Esophagus muscularis mucosa (tissue), 4 donors: ENCODE data around the gene LDB3. TPM values are rescaled to one million over a fixed set of nuclear protein-coding genes. Genes with fewer than 3 reads are reported as not detected.

Source experiments
- DNase-seq: peaks from one replicate; pipeline ENCODE4 v3.0.0-alpha.2; 2017; ENCODE audit errors: extremely low spot score
- H3K27ac ChIP-seq, 4 donors: fragments of 200-600 bp; sonication (generic); replicated peaks in 1 of 4; 1 replicate in 3 of 4; 2 replicates in 1 of 4; pipeline ENCODE4 v1.5.1; 2016 to 2019; ENCODE audit warnings: mild to moderate bottlenecking in 1 of 4
- H3K27me3 ChIP-seq, 4 donors: fragments of 200-600 bp; sonication (generic); one replicate each; pipeline versions ENCODE4 v1.5.1 to v1.6.0; 2016 to 2019
- H3K36me3 ChIP-seq, 4 donors: fragments of 200-600 bp; sonication (generic); one replicate each; pipeline ENCODE4 v1.5.1; 2016 to 2019
- H3K4me1 ChIP-seq, 4 donors: fragments of 200-600 bp; sonication (generic); one replicate each; pipeline ENCODE4 v1.5.1; 2016 to 2019
- H3K4me3 ChIP-seq, 4 donors: fragments of 200-600 bp; sonication (generic); 1 replicate in 2 of 4; 2 replicates in 2 of 4; pipeline ENCODE4 v1.5.1; 2016 to 2019; ENCODE audit warnings: mild to moderate bottlenecking in 4 of 4, moderate library complexity in 1 of 4
- H3K9me3 ChIP-seq, 4 donors: fragments of 200-600 bp; sonication (generic); 1 replicate in 3 of 4; 2 replicates in 1 of 4; pipeline ENCODE4 v1.5.1; 2016 to 2019
- EP300 ChIP-seq: sonication (generic); formaldehyde crosslinking; IDR thresholded peaks from one replicate; pipeline ENCODE4 v1.6.1; 2017; ENCODE audit warnings: antibody characterized with exemption
- POLR2A ChIP-seq: fragments of 450-650 bp; IDR thresholded peaks from one replicate; pipeline ENCODE4 v1.6.1; 2017; ENCODE audit warnings: antibody characterized with exemption, moderate library complexity, mild to moderate bottlenecking, low read depth
- POLR2AphosphoS5 ChIP-seq, 2 donors: sonication (generic); formaldehyde crosslinking; IDR thresholded peaks; one replicate each; pipeline ENCODE4 v1.6.1; 2017; ENCODE audit warnings: antibody characterized with exemption in 2 of 2
- WGBS: methylation state at CpG from one replicate; pipeline ENCODE4 v1.1.5; 2018; 5-methylcytosine and 5-hydroxymethylcytosine counted together
- intact Hi-C: fragments of 100-400 bp; cut with DNase I; formaldehyde crosslinking; loops from one replicate; pipeline ENCODE4 v1.15.1; 2023
- total RNA-seq, 4 donors: library from RNA; depleted of rRNA; stranded (reverse); fragments of >200 nt; gene quantifications; one replicate each; pipeline versions ENCODE4 v1.1.0 to v1.2.1, GENCODE V29; 2016
- TF ChIP-seq, protein P1 (sequence below), 3 experiments: fragments of 200-600 bp in 2 of 3; fragments of 450-650 bp in 1 of 3; sonication (generic) in 2 of 3; IDR thresholded peaks; one replicate each; pipeline ENCODE4 v1.5.1; 2017 to 2019; ENCODE audit warnings: antibody characterized with exemption in 3 of 3, mild to moderate bottlenecking in 2 of 3, moderate library complexity in 1 of 3

The LDB3 gene
- total RNA-seq, 4 donors from 2014 or later, result 12.6 to 42.3 (median 21.6) TPM

DNA sequence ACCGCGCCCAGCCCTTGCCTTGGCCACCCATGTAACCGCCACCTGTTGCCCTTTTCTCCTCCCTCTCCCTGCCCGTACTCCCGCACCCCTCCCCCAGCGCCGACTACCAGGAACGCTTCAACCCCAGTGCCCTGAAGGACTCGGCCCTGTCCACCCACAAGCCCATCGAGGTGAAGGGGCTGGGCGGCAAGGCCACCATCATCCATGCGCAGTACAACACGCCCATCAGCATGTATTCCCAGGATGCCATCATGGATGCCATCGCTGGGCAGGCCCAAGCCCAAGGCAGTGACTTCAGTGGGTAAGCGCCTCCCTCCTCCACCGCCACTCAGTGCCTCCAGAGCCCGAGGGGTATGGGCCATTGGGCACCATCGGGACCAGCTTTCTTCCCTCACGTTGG lies 18.7 kb downstream of the LDB3 start:
- TF ChIP-seq POLR2AphosphoS5 (IDR thresholded peaks at IDR 0.05) (no peak), POLR2A (no peak), EP300 (no peak)
- TF ChIP-seq, protein P1, sequence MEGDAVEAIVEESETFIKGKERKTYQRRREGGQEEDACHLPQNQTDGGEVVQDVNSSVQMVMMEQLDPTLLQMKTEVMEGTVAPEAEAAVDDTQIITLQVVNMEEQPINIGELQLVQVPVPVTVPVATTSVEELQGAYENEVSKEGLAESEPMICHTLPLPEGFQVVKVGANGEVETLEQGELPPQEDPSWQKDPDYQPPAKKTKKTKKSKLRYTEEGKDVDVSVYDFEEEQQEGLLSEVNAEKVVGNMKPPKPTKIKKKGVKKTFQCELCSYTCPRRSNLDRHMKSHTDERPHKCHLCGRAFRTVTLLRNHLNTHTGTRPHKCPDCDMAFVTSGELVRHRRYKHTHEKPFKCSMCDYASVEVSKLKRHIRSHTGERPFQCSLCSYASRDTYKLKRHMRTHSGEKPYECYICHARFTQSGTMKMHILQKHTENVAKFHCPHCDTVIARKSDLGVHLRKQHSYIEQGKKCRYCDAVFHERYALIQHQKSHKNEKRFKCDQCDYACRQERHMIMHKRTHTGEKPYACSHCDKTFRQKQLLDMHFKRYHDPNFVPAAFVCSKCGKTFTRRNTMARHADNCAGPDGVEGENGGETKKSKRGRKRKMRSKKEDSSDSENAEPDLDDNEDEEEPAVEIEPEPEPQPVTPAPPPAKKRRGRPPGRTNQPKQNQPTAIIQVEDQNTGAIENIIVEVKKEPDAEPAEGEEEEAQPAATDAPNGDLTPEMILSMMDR (IDR thresholded peaks at IDR 0.05), result no peak

DNA sequence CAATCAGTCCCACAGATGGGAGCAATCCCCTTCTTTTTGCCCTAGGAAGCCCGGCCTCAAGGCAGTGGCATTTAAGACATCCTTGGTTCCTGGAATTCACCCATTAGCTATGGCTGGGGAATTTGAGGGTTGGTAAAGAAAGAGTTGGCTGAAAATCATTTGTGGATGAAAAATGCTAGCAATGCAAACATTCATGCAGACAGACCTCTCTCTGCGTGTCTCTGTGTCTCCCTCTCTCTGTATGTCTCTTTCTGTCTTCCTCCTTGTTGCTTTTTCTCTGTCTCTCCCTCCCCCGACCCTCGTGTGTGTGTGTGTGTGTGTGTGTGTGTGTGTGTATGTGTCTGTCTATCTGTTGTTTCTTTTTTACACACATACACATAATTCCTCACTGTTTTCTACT lies 19.4 kb downstream of the LDB3 start:
- no peak for DNase-seq
- Histone ChIP-seq H3K36me3 (peaks cover 0 to 15% (median 5%) of the 10 kb centered on the region in 4 donors), H3K27ac (peak overlapping the region; percentile 84 to 91 (median 86)), H3K9me3 (no peaks in the 10 kb centered on the region), H3K4me1 (peaks cover 58 to 100% (median 94%) of the 10 kb centered on the region in 4 donors), H3K4me3 (no peak overlapping the region), H3K27me3 (no peaks in the 10 kb centered on the region)
- TF ChIP-seq, protein P1 (IDR thresholded peaks at IDR 0.05), result no peak
- TF ChIP-seq POLR2AphosphoS5 (IDR thresholded peaks at IDR 0.05), result peak in 1 of 2 donors; percentile 31
- WGBS, result 26% methylated on average over 4 of the region's 4 CpGs
- intact Hi-C loops, result no loop called here

More for the DNA sequence above, 18.7 kb downstream of the LDB3 start:
- Histone ChIP-seq H3K36me3 (peaks cover 0 to 23% (median 7%) of the 10 kb centered on the region in 4 donors), H3K4me1 (peaks cover 61 to 100% (median 94%) of the 10 kb centered on the region in 4 donors), H3K27ac (peak overlapping the region; percentile 84 to 91 (median 86)), H3K9me3 (no peaks in the 10 kb centered on the region), H3K4me3 (no peak overlapping the region), H3K27me3 (no peaks in the 10 kb centered on the region)
- 91% methylated on average over 15 of the region's 19 CpGs for WGBS
- no peak for DNase-seq
- intact Hi-C loops, result no loop called here

DNA sequence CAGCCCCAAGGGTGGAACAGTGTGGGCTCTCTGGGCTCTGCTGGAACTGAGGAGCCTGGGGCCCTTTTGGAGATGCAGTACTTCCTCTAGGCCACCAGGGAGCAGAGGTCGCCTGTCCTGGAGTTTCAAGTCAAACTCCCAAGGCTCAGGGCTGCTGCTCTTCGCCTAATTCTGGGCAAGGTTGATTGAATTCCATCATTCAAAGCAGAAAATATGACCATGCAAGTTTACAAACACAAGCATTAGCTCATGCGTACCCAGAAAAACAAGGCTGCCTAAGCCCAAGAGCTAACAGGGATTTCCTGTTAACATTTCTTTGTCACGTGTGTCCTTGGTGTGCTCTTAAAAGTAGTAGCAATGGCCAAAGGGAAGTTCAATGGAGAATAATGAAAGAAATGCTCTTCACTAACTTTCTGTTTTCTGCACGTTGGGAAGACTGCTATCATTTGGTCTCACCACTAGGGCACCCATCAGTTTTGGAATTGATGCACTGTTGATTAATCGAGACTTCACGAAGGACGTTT lies 20.1 kb downstream of the LDB3 start:
- TF ChIP-seq, protein P1 (IDR thresholded peaks at IDR 0.05), result peak; percentile 82 to 92 (median 90)
- TF ChIP-seq POLR2A, result no peak
- no peak for TF ChIP-seq EP300
- peak in 1 of 2 donors; percentile 37 for TF ChIP-seq POLR2AphosphoS5 (IDR thresholded peaks at IDR 0.05)
- Histone ChIP-seq H3K36me3 (peaks cover 0 to 12% (median 5%) of the 10 kb centered on the region in 4 donors), H3K9me3 (no peaks in the 10 kb centered on the region), H3K4me3 (no peak overlapping the region), H3K27ac (peak overlapping the region; percentile 84 to 91 (median 86)), H3K27me3 (no peaks in the 10 kb centered on the region), H3K4me1 (peaks cover 57 to 100% (median 94%) of the 10 kb centered on the region in 4 donors)
- intact Hi-C loops, result no loop called here
- WGBS, result 33% methylated on average over 8 of the region's 8 CpGs
- DNase-seq, result no peak

DNA sequence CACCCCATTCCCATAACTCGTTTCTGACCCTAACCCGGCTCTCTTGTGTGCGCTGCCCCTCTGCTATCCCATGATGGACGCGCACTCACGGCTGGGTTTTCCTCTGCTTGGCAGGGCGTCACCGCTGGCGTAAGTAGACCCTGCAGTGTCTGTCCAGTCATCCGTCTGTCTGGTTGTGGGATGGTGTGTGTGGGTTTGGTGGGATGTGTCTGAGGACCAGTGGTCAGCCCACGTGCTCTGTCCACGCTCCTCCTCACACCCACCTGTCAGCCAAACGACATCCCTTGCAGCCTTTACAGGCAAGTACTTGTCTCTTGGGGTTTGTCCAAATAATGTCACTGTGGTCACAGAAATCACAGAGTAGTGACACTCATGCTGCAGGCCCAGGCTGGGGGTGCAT lies 20.8 kb downstream of the LDB3 start:
- WGBS, result 87% methylated on average over 13 of the region's 13 CpGs
- Histone ChIP-seq H3K9me3 (no peaks in the 10 kb centered on the region), H3K27me3 (no peaks in the 10 kb centered on the region), H3K27ac (peak overlapping the region in 3 of 4 donors; percentile 84 to 91 (median 87)), H3K36me3 (peaks cover 0 to 14% (median 5%) of the 10 kb centered on the region in 4 donors), H3K4me3 (no peak overlapping the region), H3K4me1 (peaks cover 57 to 100% (median 94%) of the 10 kb centered on the region in 4 donors)
- TF ChIP-seq POLR2A, result no peak
- TF ChIP-seq, protein P1 (IDR thresholded peaks at IDR 0.05), result no peak
- no peak for DNase-seq
- intact Hi-C loops, result no loop called here

DNA sequence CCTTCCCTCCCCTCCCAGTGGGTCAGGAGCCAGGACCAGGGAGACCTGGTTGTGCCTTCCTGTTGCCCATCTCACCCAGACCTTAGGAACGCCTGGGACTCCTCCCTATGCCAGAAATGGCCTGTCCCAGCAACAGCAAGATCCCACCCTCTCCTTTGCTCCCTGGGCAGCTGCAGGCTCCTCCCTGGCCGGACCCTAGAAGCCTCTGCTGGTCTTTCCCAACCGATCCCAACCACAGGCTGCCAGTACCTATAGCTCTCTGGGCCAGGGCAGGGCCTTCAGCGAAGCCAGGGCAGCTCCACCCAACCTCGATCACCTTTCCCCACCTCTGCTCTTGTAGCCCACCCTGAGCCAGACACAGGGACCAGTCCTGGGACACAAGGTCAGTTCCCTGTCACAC lies 21.9 kb downstream of the LDB3 start:
- DNase-seq, result no peak
- peaks cover 51 to 90% (median 85%) of the 10 kb centered on the region in 4 donors for H3K4me1 ChIP-seq
- WGBS, result 88% methylated on average over 5 of the region's 5 CpGs
- no peak overlapping the region for H3K4me3 ChIP-seq
- H3K27me3 ChIP-seq, result no peaks in the 10 kb centered on the region
- peak overlapping the region; percentile 32 to 87 (median 50) for H3K27ac ChIP-seq
- H3K36me3 ChIP-seq, result peaks cover 0 to 25% (median 15%) of the 10 kb centered on the region in 4 donors
- intact Hi-C loops, result loop anchor here (5.0 kb wide), 1 partner anchor 212 kb away; no protein-coding TSS in a partner anchor
- no peaks in the 10 kb centered on the region for H3K9me3 ChIP-seq
- TF ChIP-seq, protein P1 (IDR thresholded peaks at IDR 0.05), result no peak
- TF ChIP-seq POLR2A (no peak), EP300 (no peak), POLR2AphosphoS5 (IDR thresholded peaks at IDR 0.05) (no peak)
